ENCODE data around the gene PIP5KL1. TPM values are rescaled to one million over a fixed set of nuclear protein-coding genes. Genes with fewer than 3 reads are reported as not detected.

Gene PIP5KL1
- total and polyA plus RNA-seq, 2 donors from 2014 or later, result 3.0 to 4.3 TPM

- no peaks in the 10 kb centered on the region for H3K36me3 ChIP-seq (ENCODE audit: control insufficient read depth in 2 of 3, insufficient read depth in 3 of 3, low read length in 3 of 3)
- H3K4me1 ChIP-seq (ENCODE audit: control insufficient read depth in 2 of 3, insufficient read depth in 2 of 3, low read depth in 1 of 3, low read length in 3 of 3), result peaks cover 0 to 27% (median 0%) of the 10 kb centered on the region in 3 donors
- TF ChIP-seq CTCF (IDR thresholded peaks at IDR 0.05; ENCODE audit: borderline replicate concordance, extremely low read depth, insufficient read depth), result no peak
- FAIRE-seq (no peak), DNase-seq (peak in 1 of 5 donors; percentile 96)
- H3K27me3 ChIP-seq (ENCODE audit: control insufficient read depth, insufficient read depth, low read length), result no peaks in the 10 kb centered on the region
- no peak overlapping the region for H3K9ac ChIP-seq (ENCODE audit: low read length in 3 of 3)
- H3K4me3 ChIP-seq (ENCODE audit: low read length in 3 of 3), result no peak overlapping the region
- intact Hi-C loops (cut with DNase I), result no loop called here
- no peak overlapping the region for H3K27ac ChIP-seq (ENCODE audit: low read depth in 2 of 2, low read length in 2 of 2)
- no peaks in the 10 kb centered on the region for H3K9me3 ChIP-seq (ENCODE audit: control insufficient read depth in 2 of 3, insufficient read depth in 1 of 3, low read length in 3 of 3)
Observed at GRCh38 chr9:127919253-127919815, 11.2 kb downstream of the PIP5KL1 start.

GRCh38 chr9:127918183-127919107 is 12.1 kb downstream of the PIP5KL1 start:
- H3K4me1 ChIP-seq (ENCODE audit: control insufficient read depth in 2 of 3, insufficient read depth in 2 of 3, low read depth in 1 of 3, low read length in 3 of 3), result peaks cover 0 to 27% (median 0%) of the 10 kb centered on the region in 3 donors
- TF ChIP-seq CTCF (IDR thresholded peaks at IDR 0.05; ENCODE audit: borderline replicate concordance, extremely low read depth, insufficient read depth), result no peak
- H3K9ac ChIP-seq (ENCODE audit: low read length in 3 of 3), result no peak overlapping the region
- H3K4me3 ChIP-seq (ENCODE audit: low read length in 3 of 3), result no peak overlapping the region
- H3K36me3 ChIP-seq (ENCODE audit: control insufficient read depth in 2 of 3, insufficient read depth in 3 of 3, low read length in 3 of 3), result no peaks in the 10 kb centered on the region
- H3K9me3 ChIP-seq (ENCODE audit: control insufficient read depth in 2 of 3, insufficient read depth in 1 of 3, low read length in 3 of 3), result no peaks in the 10 kb centered on the region
- no peak overlapping the region for H3K27ac ChIP-seq (ENCODE audit: low read depth in 2 of 2, low read length in 2 of 2)
- no peaks in the 10 kb centered on the region for H3K27me3 ChIP-seq (ENCODE audit: control insufficient read depth, insufficient read depth, low read length)
- FAIRE-seq, result no peak
- intact Hi-C loops (cut with DNase I), result no loop called here
- peak in 1 of 5 donors; percentile 71 for DNase-seq

- Histone ChIP-seq H3K27me3 (ENCODE audit: control insufficient read depth, insufficient read depth, low read length) (no peaks in the 10 kb centered on the region), H3K9me3 (ENCODE audit: control insufficient read depth in 2 of 3, insufficient read depth in 1 of 3, low read length in 3 of 3) (no peaks in the 10 kb centered on the region), H3K4me3 (ENCODE audit: low read length in 3 of 3) (no peak overlapping the region), H3K27ac (ENCODE audit: low read depth in 2 of 2, low read length in 2 of 2) (no peak overlapping the region), H3K9ac (ENCODE audit: low read length in 3 of 3) (peak overlapping the region in 1 of 3 donors; percentile 19), H3K36me3 (ENCODE audit: control insufficient read depth in 2 of 3, insufficient read depth in 3 of 3, low read length in 3 of 3) (no peaks in the 10 kb centered on the region), H3K4me1 (ENCODE audit: control insufficient read depth in 2 of 3, insufficient read depth in 2 of 3, low read depth in 1 of 3, low read length in 3 of 3) (peaks cover 0 to 27% (median 0%) of the 10 kb centered on the region in 3 donors)
- intact Hi-C loops (cut with DNase I), result no loop called here
- FAIRE-seq (no peak), DNase-seq (peak in 1 of 5 donors; percentile 59)
- no peak for TF ChIP-seq CTCF (IDR thresholded peaks at IDR 0.05; ENCODE audit: borderline replicate concordance, extremely low read depth, insufficient read depth)
Observed at GRCh38 chr9:127917603-127918002, 13.0 kb downstream of the PIP5KL1 start.

Measured in kidney (tissue), 14 donors.